Stimulated activated CD4-positive, alpha-beta T cell treated with anti-CD3 and anti-CD28 coated beads, TNF-alpha, amount 100 ng/mL, for 24 hours (primary cell): ENCODE measurements around the gene UBE2E1.
"Not testable (repeated sequence)": the region's sequence is repeated elsewhere in the genome, so short reads cannot be mapped to it uniquely, and the experiment has no call there.

ENCODE experiments used
- DNase-seq, 3 experiments: peaks; one replicate each; pipeline ENCODE4 v3.0.0-alpha.2; 2020; ENCODE audit warnings: low read depth in 3 of 3

The UBE2E1 gene

GRCh38 chr3:23879485-23879884, 73.7 kb downstream of the UBE2E1 start:
- no peak for DNase-seq

GRCh38 chr3:23880703-23881339, 75.1 kb downstream of the UBE2E1 start:
- DNase-seq = no peak

DNA sequence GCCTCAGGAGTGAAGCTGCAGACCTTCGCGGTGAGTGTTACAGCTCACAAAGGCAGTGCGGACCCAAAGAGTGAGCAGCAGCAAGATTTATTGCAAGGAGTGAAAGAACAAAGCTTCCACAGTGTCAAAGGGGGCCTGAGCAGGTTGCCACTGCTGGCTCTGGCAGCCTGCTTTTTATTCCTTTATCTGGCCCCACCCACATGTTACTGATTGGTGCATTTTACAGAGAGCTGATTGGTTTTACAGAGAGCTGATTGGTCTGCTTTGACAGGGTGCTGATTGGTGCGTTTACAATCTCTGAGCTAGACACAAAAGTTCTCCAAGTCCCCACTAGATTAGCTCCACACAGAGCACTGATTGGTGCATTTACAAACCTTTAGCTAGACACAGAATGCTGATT, 76.2 kb downstream of the UBE2E1 start:
- not testable (repeated sequence) for DNase-seq

GRCh38 chr3:23882487-23882918, 76.7 kb downstream of the UBE2E1 start:
- no peak for DNase-seq

DNA sequence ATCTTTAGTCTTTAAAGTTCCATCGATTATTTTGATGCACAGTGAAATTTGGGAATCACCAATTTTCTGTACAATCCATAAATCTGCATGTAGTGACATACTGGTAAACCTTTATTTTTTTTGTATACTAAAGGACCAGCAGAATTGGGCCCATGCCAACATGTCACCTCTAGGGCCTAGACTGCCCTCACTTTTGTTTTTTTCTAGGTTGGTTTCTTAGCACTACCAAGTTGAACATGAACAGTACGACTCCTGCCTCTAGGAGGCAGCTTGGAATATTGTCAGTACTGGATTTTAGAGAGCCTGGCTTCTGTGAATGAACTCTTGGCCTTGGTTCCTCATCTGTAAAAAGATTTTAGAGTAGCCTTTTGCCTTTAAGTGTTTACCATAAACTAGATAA, 78.7 kb downstream of the UBE2E1 start:
- no peak for DNase-seq

DNA sequence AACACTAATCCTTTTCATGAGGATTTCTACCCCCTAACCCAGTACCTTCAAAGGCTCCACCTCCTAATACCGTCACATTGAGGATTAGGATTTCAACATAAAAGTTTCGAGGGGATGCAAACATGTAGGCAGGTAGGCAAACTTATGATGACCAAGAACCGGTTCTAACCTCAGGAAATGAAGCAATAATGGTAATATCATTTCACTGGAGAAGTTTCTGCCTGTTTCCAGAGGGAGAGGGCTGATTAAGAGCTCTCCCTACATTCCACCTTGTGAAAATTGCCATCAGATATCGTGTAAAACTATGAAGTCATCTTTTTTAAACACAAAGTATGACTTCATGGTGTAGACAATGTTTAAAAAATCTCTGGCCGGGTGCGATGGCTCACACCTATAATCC, 79.5 kb downstream of the UBE2E1 start:
- DNase-seq = no peak

DNA sequence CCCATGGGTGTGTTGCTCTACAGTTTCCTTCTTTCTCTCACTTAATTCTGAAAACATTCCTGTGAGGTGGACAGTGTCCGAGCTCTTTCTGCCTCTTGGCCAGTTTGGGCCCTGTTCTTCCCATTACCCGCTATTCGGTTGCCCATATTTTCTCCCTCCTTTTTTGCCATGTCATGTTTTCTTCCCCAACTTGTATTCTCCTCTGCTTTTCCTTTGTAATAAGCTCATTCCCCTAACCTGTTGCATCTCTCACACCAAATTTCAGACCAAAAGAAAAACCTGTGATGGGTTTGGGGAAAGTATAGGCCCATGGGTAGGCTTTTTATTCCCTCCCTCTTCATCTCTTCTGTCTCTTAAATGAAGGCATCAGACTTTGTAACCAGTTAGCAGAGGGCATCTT, 80.6 kb downstream of the UBE2E1 start:
- DNase-seq = no peak

GRCh38 chr3:23888617-23889228, 83.0 kb downstream of the UBE2E1 start:
- no peak for DNase-seq

- DNase-seq = no peak
Observed at GRCh38 chr3:23889386-23889785, 83.6 kb downstream of the UBE2E1 start.

- no peak for DNase-seq
Observed at GRCh38 chr3:23889950-23890349, 84.2 kb downstream of the UBE2E1 start.

DNA sequence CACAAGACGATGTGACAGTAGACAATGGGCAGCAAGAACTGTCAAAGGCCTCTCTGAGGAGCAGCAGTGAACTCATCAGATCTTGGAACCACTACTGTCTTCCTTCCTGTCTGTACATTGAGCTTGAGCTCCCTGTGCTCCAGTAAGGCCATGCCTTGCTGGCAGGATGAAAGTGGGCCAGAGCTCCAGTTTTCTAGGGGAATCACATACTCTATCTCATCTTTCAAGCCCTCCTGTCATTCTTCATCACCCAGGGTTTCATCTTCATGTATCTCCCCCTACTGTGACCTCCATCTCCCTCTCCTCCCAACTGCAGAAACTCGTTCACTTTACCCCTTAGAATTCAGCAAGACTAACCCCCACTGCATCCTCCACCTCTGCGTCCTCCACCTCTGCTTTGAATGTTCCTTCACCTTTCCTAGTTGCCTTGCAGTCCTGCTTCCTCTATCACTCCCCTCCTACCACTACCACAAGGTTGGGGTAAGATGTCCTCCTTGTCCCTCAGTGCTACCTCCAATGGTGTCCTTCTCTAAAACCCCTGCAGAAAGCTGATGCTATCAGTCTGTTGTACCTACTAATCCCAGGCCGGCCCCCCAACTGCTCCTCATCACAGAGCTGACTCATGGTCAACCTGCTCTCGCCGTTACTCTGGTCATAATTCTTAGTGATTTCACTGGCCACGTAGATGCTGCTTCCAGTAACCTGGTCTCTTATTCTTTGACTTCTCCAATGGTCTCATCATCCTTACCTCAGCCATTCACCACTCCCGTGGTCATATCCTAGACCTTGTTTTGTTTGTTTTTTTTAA, 88.7 kb downstream of the UBE2E1 start:
- no peak for DNase-seq

DNA sequence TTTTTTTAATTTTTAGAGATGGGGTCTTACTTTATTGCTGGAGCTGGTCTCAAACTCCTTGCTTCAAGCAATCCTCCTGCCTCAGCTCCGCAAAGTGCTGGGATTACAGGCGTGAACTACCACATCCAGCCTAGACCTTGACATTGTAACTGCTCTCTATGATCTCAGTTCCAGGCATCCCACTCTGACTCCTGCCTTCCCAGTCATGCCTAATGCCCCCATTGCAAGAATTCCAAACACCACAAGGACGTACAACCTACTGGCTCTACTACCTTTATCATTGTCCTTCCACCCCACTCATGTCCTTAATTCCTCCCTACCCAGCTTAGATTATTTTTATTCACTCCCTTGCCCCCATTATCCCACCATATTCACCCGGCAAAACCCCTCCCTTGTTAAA, 89.4 kb downstream of the UBE2E1 start:
- DNase-seq = no peak

DNA sequence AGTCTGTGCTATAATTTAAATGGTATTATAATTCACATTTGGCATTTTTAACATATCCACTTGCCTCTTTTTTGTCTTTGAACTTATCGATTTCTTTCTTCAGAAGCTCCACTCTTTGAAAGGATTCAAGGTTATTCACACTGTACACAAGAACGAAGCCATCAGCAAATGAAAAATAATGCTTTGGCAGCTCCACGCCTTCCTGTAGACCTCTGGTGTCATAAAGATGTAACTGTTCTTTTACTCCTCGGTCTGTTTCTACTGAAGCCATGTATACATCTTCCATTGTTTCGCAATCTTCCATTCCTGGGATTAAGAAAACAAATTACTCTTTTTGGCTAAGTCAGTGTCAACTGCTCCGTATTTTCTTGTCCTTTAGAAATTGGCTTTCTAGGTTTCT, 95.0 kb downstream of the UBE2E1 start:
- no peak for DNase-seq

DNA sequence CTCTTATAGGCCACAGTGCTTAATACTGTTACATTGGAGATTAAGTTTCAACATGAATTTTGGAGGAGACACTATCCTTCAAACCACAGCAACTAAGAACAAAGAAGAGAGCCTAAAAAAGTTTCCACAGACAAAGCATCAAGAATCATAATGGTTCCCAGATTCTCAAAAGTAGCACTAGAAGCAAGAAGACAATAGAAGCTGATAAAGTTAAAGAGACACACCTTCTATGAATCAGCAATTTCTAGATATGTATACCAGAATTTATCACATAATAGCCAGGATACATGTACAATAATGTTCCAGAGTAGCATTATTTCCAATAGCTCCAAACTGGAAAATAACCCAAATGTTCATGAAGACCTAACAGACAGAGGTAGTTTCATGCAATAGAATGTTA, 98.8 kb downstream of the UBE2E1 start:
- DNase-seq = no peak

DNA sequence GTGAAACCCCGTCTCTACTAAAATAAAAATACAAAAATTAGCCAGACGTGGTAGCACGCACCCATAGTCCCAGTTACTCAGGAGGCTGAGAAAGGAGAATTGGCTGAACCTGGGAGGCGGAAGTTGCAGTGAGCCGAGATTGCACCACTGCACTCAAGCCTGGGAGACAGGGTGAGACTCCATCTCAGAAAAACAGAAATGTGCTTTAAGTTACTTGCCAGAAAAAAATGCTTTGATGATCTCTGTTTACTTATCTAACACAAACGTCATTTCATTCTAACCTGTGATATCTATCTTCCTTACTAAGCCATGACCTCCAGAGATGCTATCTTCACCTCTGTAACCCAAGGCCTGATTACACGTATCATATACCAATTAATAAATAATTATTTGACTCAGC, 103.6 kb downstream of the UBE2E1 start:
- DNase-seq = no peak

DNA sequence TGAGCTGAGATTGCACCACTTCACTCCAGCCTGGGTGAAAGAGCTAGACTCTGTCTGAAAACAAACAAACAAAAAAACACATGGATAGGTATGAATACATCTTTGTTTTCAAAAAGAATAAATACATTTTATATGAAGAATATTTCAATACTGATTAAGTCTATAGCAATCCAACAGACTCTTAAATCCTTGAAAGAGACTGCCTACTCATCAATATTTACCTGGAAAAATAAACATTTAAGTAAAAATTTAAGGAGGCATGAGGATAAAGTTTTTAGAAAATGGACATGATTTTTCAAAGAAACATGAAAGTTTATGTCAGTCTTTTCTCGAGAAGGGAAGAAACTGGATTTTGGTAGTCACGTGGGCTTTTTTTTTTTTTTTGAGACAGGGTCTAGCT, 105.6 kb downstream of the UBE2E1 start:
- no peak for DNase-seq

GRCh38 chr3:23912335-23912734, 106.6 kb downstream of the UBE2E1 start:
- DNase-seq = not testable (repeated sequence)

- no peak for DNase-seq
Observed at GRCh38 chr3:23913182-23913581, 107.4 kb downstream of the UBE2E1 start.

DNA sequence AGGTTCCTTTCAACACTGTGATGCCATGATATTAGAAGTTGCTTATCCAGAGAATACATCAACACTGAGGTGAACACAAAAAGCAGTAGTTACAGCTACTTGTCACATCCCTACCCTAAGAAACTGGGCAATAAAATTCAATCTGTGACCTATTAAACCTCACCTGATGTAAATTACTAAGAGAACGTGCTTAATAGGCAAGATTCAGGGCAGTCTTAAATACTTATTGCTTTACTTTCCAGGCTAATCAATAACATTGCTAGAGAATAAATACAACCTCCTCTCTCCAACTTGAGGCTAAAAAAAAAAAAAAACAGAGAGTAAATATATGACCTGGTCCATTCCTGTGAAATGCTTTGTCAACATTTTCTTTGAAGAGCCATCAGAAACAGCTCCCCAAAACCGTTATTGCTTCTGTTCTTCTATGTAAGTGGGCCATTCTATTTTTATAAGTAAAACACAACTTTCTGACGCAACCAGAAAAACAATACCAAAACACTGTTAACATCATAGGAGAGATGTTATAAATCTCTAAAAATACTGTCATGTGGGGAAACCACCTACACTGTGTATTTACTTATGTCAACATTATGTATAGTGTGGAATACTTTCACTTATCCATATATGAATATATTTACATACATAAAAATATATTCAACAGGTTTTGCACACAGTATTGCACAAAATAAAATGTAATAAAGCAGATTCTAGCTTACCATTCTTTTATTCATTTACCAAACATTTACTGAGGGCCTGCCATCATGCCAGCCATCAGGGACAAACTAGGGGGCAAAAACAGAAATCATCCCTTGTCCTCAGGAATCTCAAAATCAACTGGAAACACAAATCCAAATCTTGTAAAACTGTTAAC, 108.4 kb downstream of the UBE2E1 start:
- DNase-seq = no peak

- DNase-seq = no peak
Observed at GRCh38 chr3:23915537-23916108, 109.9 kb downstream of the UBE2E1 start.

- DNase-seq = no peak
Observed at GRCh38 chr3:23916152-23916885, 110.6 kb downstream of the UBE2E1 start.
